Cardiac ventricle fibroblast (primary cell): ENCODE measurements around the gene CAPS2. TPM values are rescaled to one million over a fixed set of nuclear protein-coding genes. Genes with fewer than 3 reads are reported as not detected.

Experiments used
- total RNA-seq: library from RNA; depleted of rRNA; stranded (reverse); fragments of >200 nt; gene quantifications from 2 replicates; pipeline ENCODE4 v1.2.3, GENCODE V29; 2015

The CAPS2 gene
- 1.5 and 2.4 TPM in 2 replicates for total RNA-seq

DNA sequence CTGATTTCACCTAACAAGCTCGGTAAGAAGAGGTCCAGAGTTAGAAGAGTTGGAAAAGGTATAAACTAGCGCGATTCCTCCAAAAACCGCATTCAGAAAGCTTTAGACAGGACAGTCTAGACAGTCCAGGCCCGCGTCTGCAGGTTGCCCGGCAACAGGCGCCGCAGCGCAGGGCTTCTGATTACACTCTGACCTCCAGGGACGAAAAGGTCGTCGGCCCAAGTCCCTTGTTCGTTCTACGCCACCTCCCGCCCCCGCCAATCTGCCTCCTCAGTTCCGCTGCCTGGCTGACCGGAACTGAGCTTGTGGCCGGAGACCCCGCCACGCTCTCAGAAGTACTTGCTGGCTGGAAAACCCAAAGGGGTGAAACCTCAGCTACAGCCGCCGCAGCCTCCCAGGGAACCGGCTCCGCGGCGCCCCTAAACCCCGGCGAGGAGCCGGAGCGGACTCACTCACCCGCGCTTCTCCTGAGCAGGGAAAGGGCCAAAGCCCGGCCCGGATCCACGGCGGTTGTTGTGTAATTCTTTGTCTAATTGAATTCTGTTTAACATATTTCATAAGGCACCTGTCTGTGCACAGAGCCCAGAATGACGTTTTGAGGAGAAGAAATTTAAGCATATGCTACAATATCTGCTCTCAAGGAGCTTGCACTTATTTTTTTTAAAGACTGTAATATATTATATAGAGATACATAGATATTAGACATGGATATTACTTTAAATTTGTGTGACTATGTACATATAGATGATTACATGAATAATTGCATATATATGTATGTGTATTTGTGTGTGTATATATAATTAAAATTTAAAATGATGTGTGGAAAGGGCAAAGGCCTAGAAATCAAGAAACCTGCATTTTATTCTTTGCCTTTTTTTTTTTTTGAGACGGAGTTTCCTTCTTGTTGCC is at the start of gene CAPS2:
CAPS2 (minus strand) TSS at position 407 of the 909 bp plus-strand sequence. CDS start 3,826 bp downstream, outside the sequence.

GRCh38 chr12:75334384-75335030 is 4.4 kb upstream of the CAPS2 start, which contains the start of gene GLIPR1L1:
Gene GLIPR1L1, plus strand, starts transcription at chr12:75334670. Its CDS starts 59 bp downstream, at chr12:75334729.

Other genes with a start within 250 kb of the CAPS2 start
- not detected in 2 replicates for gene KCNC2, start 120.5 kb downstream of the CAPS2 start, total RNA-seq
- gene GLIPR1L1, start 4.3 kb upstream of the CAPS2 start, total RNA-seq, result not detected in 2 replicates
- 1.3 and 3.3 TPM in 2 replicates for gene GLIPR1L2, start 60.8 kb upstream of the CAPS2 start, total RNA-seq
- 18.2 and 18.7 TPM in 2 replicates for gene GLIPR1, start 150.4 kb upstream of the CAPS2 start, total RNA-seq
- gene KRR1, start 181.3 kb upstream of the CAPS2 start, total RNA-seq, result 23.0 and 28.4 TPM in 2 replicates